Endothelial cell of umbilical vein (primary cell): ENCODE measurements around the gene NRG3.

Source experiments
- CTCF ChIP-seq, 2 donors: IDR thresholded peaks; 1 replicate in 1 of 2; 2 replicates in 1 of 2; pipeline ENCODE4 v1.5.1; 2011; ENCODE audit warnings: low read length in 2 of 2, mild to moderate bottlenecking in 2 of 2, moderate library complexity in 2 of 2, control low read depth in 1 of 2, inconsistent platforms in 1 of 2, low read depth in 1 of 2; ENCODE audit not compliant: insufficient read depth in 1 of 2; ENCODE audit errors: extremely low read depth in 1 of 2
- EZH2 ChIP-seq: IDR thresholded peaks from 2 replicates; pipeline ENCODE4 v1.6.1; 2012; ENCODE audit warnings: borderline replicate concordance, low read depth, mild to moderate bottlenecking, moderate library complexity, low read length, inconsistent platforms; ENCODE audit not compliant: severe bottlenecking
- JUN ChIP-seq: IDR thresholded peaks from 2 replicates; pipeline ENCODE4 v1.6.1; 2011; ENCODE audit warnings: borderline replicate concordance, low read depth; ENCODE audit not compliant: insufficient read length, insufficient read depth
- MYC ChIP-seq: IDR thresholded peaks from one replicate; pipeline ENCODE4 v1.6.1; 2011; ENCODE audit warnings: mild to moderate bottlenecking, low read depth, low read length
- POLR2A ChIP-seq: IDR thresholded peaks from 2 replicates; pipeline ENCODE4 v1.6.1; 2012; ENCODE audit warnings: low read depth, mild to moderate bottlenecking, control low read depth, low read length
- POLR2AphosphoS5 ChIP-seq: IDR thresholded peaks from 2 replicates; pipeline ENCODE4 v1.6.1; 2012; ENCODE audit warnings: low read depth, mild to moderate bottlenecking, control low read depth, low read length, moderate library complexity; ENCODE audit not compliant: insufficient read depth

DNA sequence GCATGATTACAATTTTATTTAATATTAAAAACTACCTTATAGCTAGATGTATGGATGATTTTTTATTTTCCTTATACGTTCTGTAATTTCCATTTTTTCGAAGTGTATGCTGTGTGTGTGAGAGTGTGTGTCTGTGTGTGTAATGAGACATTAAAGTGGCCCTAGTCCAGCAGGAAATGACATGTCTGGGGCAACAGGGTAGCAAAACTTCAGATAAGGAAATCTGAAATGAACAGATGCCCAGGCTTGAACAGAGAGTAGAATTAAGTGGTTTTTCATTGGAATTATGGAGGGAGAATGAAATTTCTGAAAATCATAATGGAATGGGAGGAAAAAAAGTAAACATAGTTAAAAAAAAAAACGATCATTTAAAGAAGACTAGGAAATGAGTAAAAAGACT lies 200.6 kb downstream of the NRG3 start:
- TF ChIP-seq CTCF (IDR thresholded peaks at IDR 0.05; ENCODE audit: extremely low read depth in 1 of 2, insufficient read depth in 1 of 2, low read depth in 1 of 2, low read length in 2 of 2) (no peak), JUN (no peak), EZH2 (no peak), MYC (no peak), POLR2A (no peak), POLR2AphosphoS5 (no peak)
